Measurements from ENCODE around the gene RPL10A. TPM values are rescaled to one million over a fixed set of nuclear protein-coding genes. Genes with fewer than 3 reads are reported as not detected.

RPL10A gene
- total RNA-seq, 4 donors from 2014 or later: 1,714 to 2,467 (median 2,118) TPM

DNA sequence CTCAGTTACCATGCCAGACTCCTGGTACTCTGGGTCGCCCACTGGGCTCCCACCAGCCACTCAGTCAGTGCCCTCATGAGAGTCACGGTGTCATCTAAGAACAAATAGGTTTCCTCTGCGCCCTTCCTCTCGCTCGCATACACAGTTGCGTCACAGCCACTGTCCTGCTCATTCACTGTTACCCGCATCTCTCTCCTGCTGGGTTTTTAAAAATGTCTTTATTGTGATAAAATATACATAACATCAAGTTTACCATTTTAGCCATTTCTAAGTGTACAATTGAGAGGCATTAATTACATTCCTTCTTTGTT is 24.7 kb downstream of the RPL10A start:
- DNase-seq (ENCODE audit: low spot score in 2 of 2): no peak
- WGBS, 2 donors: 76 to 82% methylated on average over 7 of the region's 7 CpGs
- TF ChIP-seq, protein P1, sequence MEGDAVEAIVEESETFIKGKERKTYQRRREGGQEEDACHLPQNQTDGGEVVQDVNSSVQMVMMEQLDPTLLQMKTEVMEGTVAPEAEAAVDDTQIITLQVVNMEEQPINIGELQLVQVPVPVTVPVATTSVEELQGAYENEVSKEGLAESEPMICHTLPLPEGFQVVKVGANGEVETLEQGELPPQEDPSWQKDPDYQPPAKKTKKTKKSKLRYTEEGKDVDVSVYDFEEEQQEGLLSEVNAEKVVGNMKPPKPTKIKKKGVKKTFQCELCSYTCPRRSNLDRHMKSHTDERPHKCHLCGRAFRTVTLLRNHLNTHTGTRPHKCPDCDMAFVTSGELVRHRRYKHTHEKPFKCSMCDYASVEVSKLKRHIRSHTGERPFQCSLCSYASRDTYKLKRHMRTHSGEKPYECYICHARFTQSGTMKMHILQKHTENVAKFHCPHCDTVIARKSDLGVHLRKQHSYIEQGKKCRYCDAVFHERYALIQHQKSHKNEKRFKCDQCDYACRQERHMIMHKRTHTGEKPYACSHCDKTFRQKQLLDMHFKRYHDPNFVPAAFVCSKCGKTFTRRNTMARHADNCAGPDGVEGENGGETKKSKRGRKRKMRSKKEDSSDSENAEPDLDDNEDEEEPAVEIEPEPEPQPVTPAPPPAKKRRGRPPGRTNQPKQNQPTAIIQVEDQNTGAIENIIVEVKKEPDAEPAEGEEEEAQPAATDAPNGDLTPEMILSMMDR (IDR thresholded peaks at IDR 0.05): no peak
- no peak for TF ChIP-seq POLR2A (IDR thresholded peaks at IDR 0.05)
- intact Hi-C loops (cut with DNase I; ENCODE audit: low total_unique reads): no loop called here
- H3K4me3 ChIP-seq (ENCODE audit: low read depth, poor library complexity, severe bottlenecking): no peak overlapping the region

DNA sequence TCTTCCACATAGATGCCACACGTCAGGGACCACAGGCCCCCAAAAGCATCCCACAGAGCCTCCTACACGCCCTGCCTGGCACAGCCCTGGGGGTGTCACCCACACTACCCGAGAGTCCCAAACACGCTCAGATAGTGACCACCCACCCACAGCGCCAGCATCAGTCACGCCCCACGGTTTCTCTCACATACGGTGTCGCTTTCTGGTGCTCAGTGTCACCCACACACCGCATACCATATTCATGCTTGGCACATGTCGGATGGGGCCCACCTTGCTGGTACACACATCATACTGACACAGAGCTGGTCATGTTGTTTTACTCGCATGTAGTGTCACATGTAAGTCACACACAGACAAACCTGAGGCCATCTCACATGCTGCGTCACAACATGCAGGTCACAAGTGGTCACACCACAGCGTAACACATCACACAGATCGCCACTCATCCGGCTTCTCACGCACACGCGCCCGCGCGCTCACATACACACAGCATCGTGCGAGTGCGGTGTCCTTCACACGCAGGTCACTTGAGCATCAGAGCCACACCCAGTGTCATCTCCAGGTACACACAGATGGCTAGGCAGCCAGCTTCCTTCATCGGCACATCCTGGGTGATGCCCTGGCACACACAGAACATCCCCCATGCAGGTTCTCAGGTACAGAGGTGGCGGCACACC is 25.2 kb downstream of the RPL10A start:
- TF ChIP-seq, protein P1 (IDR thresholded peaks at IDR 0.05): no peak
- no peak for TF ChIP-seq POLR2A (IDR thresholded peaks at IDR 0.05)
- no peak overlapping the region for H3K4me3 ChIP-seq (ENCODE audit: low read depth, poor library complexity, severe bottlenecking)
- DNase-seq (ENCODE audit: low spot score in 2 of 2): no peak
- 75% methylated on average over 28 of the region's 28 CpGs for WGBS, 2 donors
- intact Hi-C loops (cut with DNase I; ENCODE audit: low total_unique reads): no loop called here

DNA sequence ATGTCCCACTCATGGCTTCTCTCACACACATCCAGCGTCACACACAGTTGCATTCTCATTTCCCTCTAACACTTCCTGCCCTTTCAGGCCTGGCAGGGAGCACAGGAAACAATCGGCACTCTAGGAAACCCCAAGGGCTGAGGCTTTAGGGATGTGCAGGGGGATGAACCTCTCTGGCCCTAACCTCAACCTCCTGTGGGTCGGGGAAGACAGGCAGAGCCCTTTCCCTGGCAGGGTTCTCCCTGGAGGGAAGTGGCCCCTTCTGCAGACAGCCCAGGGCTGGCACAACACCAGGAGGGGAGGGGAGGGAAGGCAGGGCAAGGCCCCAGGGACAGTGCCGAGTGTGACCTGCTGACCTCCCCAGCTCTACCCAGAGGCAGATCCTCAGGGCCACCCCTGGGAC is 26.0 kb downstream of the RPL10A start:
- TF ChIP-seq POLR2A (IDR thresholded peaks at IDR 0.05): no peak
- TF ChIP-seq, protein P1 (IDR thresholded peaks at IDR 0.05): no peak
- DNase-seq (ENCODE audit: low spot score in 2 of 2): no peak
- intact Hi-C loops (cut with DNase I; ENCODE audit: low total_unique reads): no loop called here
- WGBS, 2 donors: 4 to 16% methylated on average over 4 of the region's 4 CpGs
- H3K4me3 ChIP-seq (ENCODE audit: low read depth, poor library complexity, severe bottlenecking): no peak overlapping the region

DNA sequence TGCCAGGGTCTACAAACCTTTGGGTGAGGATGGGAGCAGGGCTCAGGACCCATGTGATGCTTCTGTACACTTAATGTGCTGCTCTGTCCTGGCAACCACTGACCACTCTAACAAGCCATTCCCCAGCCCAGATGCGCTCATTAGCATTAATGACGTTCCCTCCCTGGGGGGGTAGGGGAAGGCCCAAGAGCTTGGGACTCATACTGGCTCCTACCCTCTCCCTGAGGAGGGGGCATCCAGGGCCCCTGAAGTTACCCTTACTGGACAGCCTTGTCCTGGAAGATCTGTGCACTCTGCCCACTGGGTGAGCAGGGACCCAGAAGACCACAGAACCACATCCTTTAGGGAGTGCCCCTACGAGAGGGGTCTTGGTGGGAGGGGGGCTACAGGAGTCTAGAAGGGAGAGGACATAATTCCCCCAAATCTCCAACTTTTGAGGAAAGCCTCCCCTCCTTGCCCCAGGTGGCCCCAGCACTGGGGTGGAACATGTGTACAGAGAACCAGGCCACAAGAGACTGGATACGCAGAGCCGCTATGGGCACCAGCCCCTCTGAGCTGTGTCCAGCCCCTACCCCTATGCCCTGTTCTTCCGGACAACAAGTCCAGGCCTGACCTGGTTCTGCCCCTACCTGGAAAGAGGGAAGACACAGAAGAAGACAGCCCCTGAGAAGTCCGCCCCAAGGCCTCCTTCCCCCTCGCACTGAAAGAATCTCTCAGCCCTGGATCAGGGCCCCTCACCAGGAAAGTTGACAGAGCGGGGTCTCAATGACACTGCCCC is 27.2 kb downstream of the RPL10A start:
- H3K4me3 ChIP-seq (ENCODE audit: low read depth, poor library complexity, severe bottlenecking): peak overlapping the region; percentile 78
- DNase-seq (ENCODE audit: low spot score in 2 of 2): no peak
- intact Hi-C loops (cut with DNase I; ENCODE audit: low total_unique reads): no loop called here
- no peak for TF ChIP-seq POLR2A (IDR thresholded peaks at IDR 0.05)
- TF ChIP-seq, protein P1 (IDR thresholded peaks at IDR 0.05): no peak
- 36 to 46% methylated on average over 9 of the region's 9 CpGs for WGBS, 2 donors

DNA sequence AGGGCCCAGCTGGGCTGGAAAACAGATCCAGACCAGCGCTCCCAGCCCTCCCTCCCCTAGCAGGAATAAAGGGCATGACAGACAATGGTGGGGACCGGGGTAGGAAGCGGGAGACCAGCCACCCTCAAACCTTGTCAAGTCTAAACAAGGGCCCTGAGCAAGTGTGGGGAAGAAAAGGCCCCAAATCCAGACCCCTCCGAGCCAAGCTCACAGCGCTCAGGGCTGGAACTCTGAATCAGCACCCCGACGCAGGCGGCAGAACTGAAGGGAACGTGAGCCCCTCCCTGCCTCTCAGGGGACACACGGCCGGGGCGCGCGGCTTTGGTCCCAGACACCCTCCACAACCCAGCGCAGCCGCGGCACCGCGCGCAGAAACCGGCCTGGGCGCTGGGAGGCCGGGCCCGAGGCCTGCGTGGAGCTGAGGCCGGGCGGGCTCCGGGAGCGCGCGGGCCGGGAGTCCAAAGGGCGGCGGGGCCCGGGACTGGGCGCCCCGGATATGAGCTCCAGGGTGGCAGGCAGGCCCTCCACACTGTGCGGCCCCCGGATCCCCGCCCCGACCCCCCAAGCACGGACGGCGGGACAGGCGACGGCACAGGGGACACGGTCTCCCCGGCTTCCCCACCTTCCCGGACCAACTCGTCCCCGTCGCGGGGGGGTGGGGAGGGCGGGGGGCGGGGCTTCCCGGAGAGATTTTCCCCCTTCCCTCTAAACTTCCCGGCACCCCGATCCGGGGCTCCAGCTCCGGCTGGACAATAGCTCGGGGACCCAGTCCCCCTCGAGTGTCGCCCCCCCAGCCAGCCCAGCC is 28.0 kb downstream of the RPL10A start:
- intact Hi-C loops (cut with DNase I; ENCODE audit: low total_unique reads): no loop called here

More for the DNA sequence above, 28.0 kb downstream of the RPL10A start:
- H3K4me3 ChIP-seq (ENCODE audit: low read depth, poor library complexity, severe bottlenecking): peak overlapping the region; percentile 78
- peak in 1 of 2 donors; percentile 91 for DNase-seq (ENCODE audit: low spot score in 2 of 2)
- WGBS, 2 donors: 8 to 14% methylated on average over 14 to 44 of the region's 63 CpGs
- TF ChIP-seq, protein P1 (IDR thresholded peaks at IDR 0.05): no peak
- TF ChIP-seq POLR2A (IDR thresholded peaks at IDR 0.05): no peak
